HEK293 (cell line): ENCODE measurements around the gene ILRUN.

ENCODE experiments used
- CTCF ChIP-seq: fragments of 450-650 bp; formaldehyde crosslinking; IDR thresholded peaks from 2 replicates; pipeline ENCODE4 v1.5.1; 2016; ENCODE audit warnings: missing biosample characterization, missing genetic modification characterization
- SP7 ChIP-seq: fragments of 450-650 bp; formaldehyde crosslinking; IDR thresholded peaks from 2 replicates; pipeline ENCODE4 v1.5.1; 2016; ENCODE audit warnings: missing biosample characterization, missing genetic modification characterization
- ZBTB44 ChIP-seq: fragments of 450-650 bp; IDR thresholded peaks from 2 replicates; pipeline ENCODE4 v1.5.1; 2018; ENCODE audit warnings: missing biosample characterization, mild to moderate bottlenecking, missing genetic modification characterization
- ZBTB49 ChIP-seq: fragments of 450-650 bp; formaldehyde crosslinking; IDR thresholded peaks from 2 replicates; pipeline ENCODE4 v1.5.1; 2016; ENCODE audit warnings: missing biosample characterization, missing genetic modification characterization, low read depth
- ZBTB7A ChIP-seq: fragments of 450-650 bp; formaldehyde crosslinking; IDR thresholded peaks from 2 replicates; pipeline ENCODE4 v1.5.1; 2016; ENCODE audit warnings: low read depth, missing biosample characterization, missing genetic modification characterization
- ZNF10 ChIP-seq: fragments of 450-650 bp; formaldehyde crosslinking; IDR thresholded peaks from 2 replicates; pipeline ENCODE4 v1.5.1; 2017; ENCODE audit warnings: missing biosample characterization, missing genetic modification characterization
- ZNF112 ChIP-seq: fragments of 450-650 bp; formaldehyde crosslinking; IDR thresholded peaks from 2 replicates; pipeline ENCODE4 v1.5.0; 2017; ENCODE audit warnings: missing biosample characterization, missing genetic modification characterization
- ZNF239 ChIP-seq: fragments of 450-650 bp; formaldehyde crosslinking; IDR thresholded peaks from 2 replicates; pipeline ENCODE4 v1.5.1; 2016; ENCODE audit warnings: missing biosample characterization, missing genetic modification characterization

- TF ChIP-seq CTCF (no peak), ZNF10 (no peak), SP7 (tag by site-specific recombination) (no peak), ZNF239 (tag by site-specific recombination) (no peak), ZNF112 (tag by site-specific recombination) (no peak), ZBTB7A (no peak), ZBTB44 (tag by site-specific recombination) (no peak), ZBTB49 (no peak)
Measured at GRCh38 chr6:34742094-34742493, 45.5 kb upstream of the ILRUN start.
